Measurements from ENCODE around the gene CTNNBL1.

Gene CTNNBL1

GRCh38 chr20:37827605-37828004, 133.8 kb downstream of the CTNNBL1 start:
- Histone ChIP-seq H3K27me3 (ENCODE audit: low read depth) (no peaks in the 10 kb centered on the region), H3K4me1 (no peaks in the 10 kb centered on the region), H3K36me3 (replicated peaks) (no peaks in the 10 kb centered on the region), H3K9me3 (no peaks in the 10 kb centered on the region), H3K4me3 (no peak overlapping the region)
- no peak for DNase-seq (ENCODE audit: low spot score in 2 of 2)
- in situ Hi-C loops (cut with MboI; ENCODE audit: low sequenced_read_pairs) = no loop called here

GRCh38 chr20:37828684-37829083, 134.9 kb downstream of the CTNNBL1 start:
- Histone ChIP-seq H3K4me1 (no peaks in the 10 kb centered on the region), H3K36me3 (replicated peaks) (no peaks in the 10 kb centered on the region), H3K27me3 (ENCODE audit: low read depth) (no peaks in the 10 kb centered on the region), H3K4me3 (no peak overlapping the region), H3K9me3 (no peaks in the 10 kb centered on the region)
- no peak for DNase-seq (ENCODE audit: low spot score in 2 of 2)
- in situ Hi-C loops (cut with MboI; ENCODE audit: low sequenced_read_pairs) = no loop called here

- DNase-seq (ENCODE audit: low spot score in 2 of 2) = no peak
- Histone ChIP-seq H3K27me3 (ENCODE audit: low read depth) (no peaks in the 10 kb centered on the region), H3K36me3 (replicated peaks) (no peaks in the 10 kb centered on the region), H3K4me3 (no peak overlapping the region), H3K4me1 (no peaks in the 10 kb centered on the region), H3K9me3 (no peaks in the 10 kb centered on the region)
- in situ Hi-C loops (cut with MboI; ENCODE audit: low sequenced_read_pairs) = no loop called here
These were observed 135.3 kb downstream of the CTNNBL1 start for GRCh38 chr20:37829128-37829527.

GRCh38 chr20:37833221-37833896, 139.5 kb downstream of the CTNNBL1 start:
- H3K27me3 ChIP-seq (ENCODE audit: low read depth) = no peaks in the 10 kb centered on the region
- H3K9me3 ChIP-seq = no peaks in the 10 kb centered on the region
- H3K4me3 ChIP-seq = no peak overlapping the region
- no peaks in the 10 kb centered on the region for H3K36me3 ChIP-seq (replicated peaks)
- H3K4me1 ChIP-seq = no peaks in the 10 kb centered on the region
- DNase-seq (ENCODE audit: low spot score in 2 of 2) = no peak
- in situ Hi-C loops (cut with MboI; ENCODE audit: low sequenced_read_pairs) = no loop called here

GRCh38 chr20:37836926-37837325, 143.1 kb downstream of the CTNNBL1 start:
- Histone ChIP-seq H3K4me3 (no peak overlapping the region), H3K36me3 (replicated peaks) (no peaks in the 10 kb centered on the region), H3K9me3 (no peaks in the 10 kb centered on the region), H3K4me1 (no peaks in the 10 kb centered on the region), H3K27me3 (ENCODE audit: low read depth) (no peaks in the 10 kb centered on the region)
- no peak for DNase-seq (ENCODE audit: low spot score in 2 of 2)
- in situ Hi-C loops (cut with MboI; ENCODE audit: low sequenced_read_pairs) = no loop called here

- Histone ChIP-seq H3K36me3 (replicated peaks) (peaks cover 4% of the 10 kb centered on the region), H3K9me3 (no peaks in the 10 kb centered on the region), H3K4me3 (no peak overlapping the region), H3K4me1 (no peaks in the 10 kb centered on the region), H3K27me3 (ENCODE audit: low read depth) (no peaks in the 10 kb centered on the region)
- in situ Hi-C loops (cut with MboI; ENCODE audit: low sequenced_read_pairs) = no loop called here
- no peak for DNase-seq (ENCODE audit: low spot score in 2 of 2)
These were observed 144.1 kb downstream of the CTNNBL1 start for GRCh38 chr20:37837924-37838323.

GRCh38 chr20:37838769-37839431, 145.1 kb downstream of the CTNNBL1 start:
- no peak overlapping the region for H3K4me3 ChIP-seq
- no peaks in the 10 kb centered on the region for H3K4me1 ChIP-seq
- H3K27me3 ChIP-seq (ENCODE audit: low read depth) = no peaks in the 10 kb centered on the region
- DNase-seq (ENCODE audit: low spot score in 2 of 2) = no peak
- peaks cover 8% of the 10 kb centered on the region for H3K36me3 ChIP-seq (replicated peaks)
- H3K9me3 ChIP-seq = no peaks in the 10 kb centered on the region
- in situ Hi-C loops (cut with MboI; ENCODE audit: low sequenced_read_pairs) = no loop called here

GRCh38 chr20:37839432-37839827, 145.6 kb downstream of the CTNNBL1 start:
- DNase-seq (ENCODE audit: low spot score in 2 of 2) = no peak
- no peaks in the 10 kb centered on the region for H3K4me1 ChIP-seq
- no peaks in the 10 kb centered on the region for H3K9me3 ChIP-seq
- no peaks in the 10 kb centered on the region for H3K27me3 ChIP-seq (ENCODE audit: low read depth)
- peaks cover 8% of the 10 kb centered on the region for H3K36me3 ChIP-seq (replicated peaks)
- in situ Hi-C loops (cut with MboI; ENCODE audit: low sequenced_read_pairs) = no loop called here
- H3K4me3 ChIP-seq = no peak overlapping the region

GRCh38 chr20:37839955-37840354, 146.1 kb downstream of the CTNNBL1 start:
- Histone ChIP-seq H3K9me3 (no peaks in the 10 kb centered on the region), H3K4me3 (no peak overlapping the region), H3K4me1 (no peaks in the 10 kb centered on the region), H3K27me3 (ENCODE audit: low read depth) (no peaks in the 10 kb centered on the region), H3K36me3 (replicated peaks) (peaks cover 8% of the 10 kb centered on the region)
- no peak for DNase-seq (ENCODE audit: low spot score in 2 of 2)
- in situ Hi-C loops (cut with MboI; ENCODE audit: low sequenced_read_pairs) = no loop called here

GRCh38 chr20:37841389-37841788, 147.6 kb downstream of the CTNNBL1 start:
- Histone ChIP-seq H3K4me1 (peaks cover 4% of the 10 kb centered on the region), H3K27me3 (ENCODE audit: low read depth) (no peaks in the 10 kb centered on the region), H3K36me3 (replicated peaks) (peaks cover 8% of the 10 kb centered on the region), H3K9me3 (no peaks in the 10 kb centered on the region), H3K4me3 (no peak overlapping the region)
- in situ Hi-C loops (cut with MboI; ENCODE audit: low sequenced_read_pairs) = no loop called here
- DNase-seq (ENCODE audit: low spot score in 2 of 2) = no peak

GRCh38 chr20:37841971-37842370, 148.1 kb downstream of the CTNNBL1 start:
- no peak for DNase-seq (ENCODE audit: low spot score in 2 of 2)
- Histone ChIP-seq H3K36me3 (replicated peaks) (peaks cover 8% of the 10 kb centered on the region), H3K27me3 (ENCODE audit: low read depth) (no peaks in the 10 kb centered on the region), H3K4me1 (peaks cover 6% of the 10 kb centered on the region), H3K9me3 (no peaks in the 10 kb centered on the region), H3K4me3 (no peak overlapping the region)
- in situ Hi-C loops (cut with MboI; ENCODE audit: low sequenced_read_pairs) = no loop called here

- Histone ChIP-seq H3K27me3 (ENCODE audit: low read depth) (no peaks in the 10 kb centered on the region), H3K9me3 (no peaks in the 10 kb centered on the region), H3K4me3 (no peak overlapping the region), H3K36me3 (replicated peaks) (peaks cover 8% of the 10 kb centered on the region), H3K4me1 (peaks cover 6% of the 10 kb centered on the region)
- no peak for DNase-seq (ENCODE audit: low spot score in 2 of 2)
- in situ Hi-C loops (cut with MboI; ENCODE audit: low sequenced_read_pairs) = no loop called here
These were observed 151.4 kb downstream of the CTNNBL1 start for GRCh38 chr20:37845241-37845681.

GRCh38 chr20:37845878-37846277, 152.0 kb downstream of the CTNNBL1 start:
- no peaks in the 10 kb centered on the region for H3K27me3 ChIP-seq (ENCODE audit: low read depth)
- DNase-seq (ENCODE audit: low spot score in 2 of 2) = no peak
- in situ Hi-C loops (cut with MboI; ENCODE audit: low sequenced_read_pairs) = no loop called here
- no peak overlapping the region for H3K4me3 ChIP-seq
- no peaks in the 10 kb centered on the region for H3K9me3 ChIP-seq
- H3K4me1 ChIP-seq = peaks cover 6% of the 10 kb centered on the region
- H3K36me3 ChIP-seq (replicated peaks) = peaks cover 8% of the 10 kb centered on the region

GRCh38 chr20:37846573-37846972, 152.7 kb downstream of the CTNNBL1 start:
- H3K27me3 ChIP-seq (ENCODE audit: low read depth) = no peaks in the 10 kb centered on the region
- H3K9me3 ChIP-seq = no peaks in the 10 kb centered on the region
- peak; percentile 23 to 57 for DNase-seq (ENCODE audit: low spot score in 2 of 2)
- in situ Hi-C loops (cut with MboI; ENCODE audit: low sequenced_read_pairs) = no loop called here
- peaks cover 8% of the 10 kb centered on the region for H3K36me3 ChIP-seq (replicated peaks)
- no peak overlapping the region for H3K4me3 ChIP-seq
- H3K4me1 ChIP-seq = peaks cover 6% of the 10 kb centered on the region

All from HAP-1 (cell line).